Peyer's patch (tissue), 4 donors: ENCODE measurements around the gene DNAH17. TPM values are rescaled to one million over a fixed set of nuclear protein-coding genes. Genes with fewer than 3 reads are reported as not detected.
A peak's percentile ranks its signal among the peaks of the same experiment; 100 is the strongest.

Experiments
- DNase-seq, 3 donors: peaks; one replicate each; pipeline ENCODE4 v3.0.0-alpha.2; 2017 to 2019
- H3K27ac ChIP-seq, 4 donors: fragments of 200-600 bp; sonication (generic); one replicate each; pipeline ENCODE4 v1.5.1; 2016 to 2019
- H3K27me3 ChIP-seq, 2 donors: fragments of 200-600 bp; sonication (generic); one replicate each; pipeline ENCODE4 v1.5.1; 2019
- H3K36me3 ChIP-seq, 3 donors: fragments of 200-600 bp; sonication (generic); one replicate each; pipeline ENCODE4 v1.5.1; 2016 to 2019
- H3K4me1 ChIP-seq, 4 donors: fragments of 200-600 bp; sonication (generic); one replicate each; pipeline ENCODE4 v1.5.1; 2016 to 2019
- H3K4me3 ChIP-seq, 4 donors: fragments of 200-600 bp; sonication (generic); 1 replicate in 3 of 4; 2 replicates in 1 of 4; pipeline ENCODE4 v1.5.1; 2016 to 2019; ENCODE audit warnings: mild to moderate bottlenecking in 1 of 4
- H3K9me3 ChIP-seq, 4 donors: fragments of 200-600 bp; sonication (generic); one replicate each; pipeline ENCODE4 v1.5.1; 2016 to 2019; ENCODE audit warnings: mild to moderate bottlenecking in 1 of 4
- POLR2A ChIP-seq, 2 donors: fragments of 450-650 bp; IDR thresholded peaks; one replicate each; pipeline ENCODE4 v1.5.1; 2017; ENCODE audit warnings: antibody characterized with exemption in 2 of 2, mild to moderate bottlenecking in 2 of 2, moderate library complexity in 2 of 2
- total RNA-seq, 4 donors: library from RNA; depleted of rRNA; stranded (reverse); fragments of >200 nt; gene quantifications; one replicate each; pipeline ENCODE4 v1.1.0, GENCODE V29; 2016
- TF ChIP-seq, protein P1 (sequence below), 6 experiments: fragments of 450-650 bp in 4 of 6; fragments of 200-600 bp in 2 of 6; sonication (generic) in 1 of 6; IDR thresholded peaks; one replicate each; pipeline ENCODE4 v1.5.1; 2017 to 2019; ENCODE audit warnings: antibody characterized with exemption in 6 of 6, mild to moderate bottlenecking in 3 of 6, moderate library complexity in 1 of 6

DNAH17 gene
- total RNA-seq, 4 donors from 2014 or later = under 0.01 to 0.67 TPM; not detected in 2

DNA sequence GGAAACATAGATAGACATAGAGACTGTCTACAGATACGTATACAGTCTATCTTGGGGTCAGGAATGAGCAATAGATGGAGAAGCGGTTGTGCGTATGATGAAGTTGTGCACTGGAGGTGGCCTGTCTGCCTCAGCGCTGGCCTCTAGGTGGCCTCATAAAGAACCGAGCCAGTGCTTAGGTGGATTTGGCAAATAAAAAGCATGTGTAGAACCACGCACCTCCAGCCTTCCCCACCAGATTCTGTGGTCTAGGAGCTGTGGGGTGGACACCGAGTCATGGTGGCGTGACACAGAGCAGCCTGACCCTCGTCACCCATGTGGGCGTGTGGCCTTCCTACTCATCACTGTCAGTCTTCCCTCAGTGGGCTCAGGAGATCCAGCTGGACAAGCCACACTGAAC is 164.8 kb downstream of the DNAH17 start:
- H3K4me3 ChIP-seq = no peak overlapping the region
- no peaks in the 10 kb centered on the region for H3K27me3 ChIP-seq
- no peaks in the 10 kb centered on the region for H3K9me3 ChIP-seq
- peaks cover 0 to 7% (median 0%) of the 10 kb centered on the region in 3 donors for H3K36me3 ChIP-seq
- peaks cover 11 to 93% (median 20%) of the 10 kb centered on the region in 4 donors for H3K4me1 ChIP-seq
- TF ChIP-seq, protein P1, sequence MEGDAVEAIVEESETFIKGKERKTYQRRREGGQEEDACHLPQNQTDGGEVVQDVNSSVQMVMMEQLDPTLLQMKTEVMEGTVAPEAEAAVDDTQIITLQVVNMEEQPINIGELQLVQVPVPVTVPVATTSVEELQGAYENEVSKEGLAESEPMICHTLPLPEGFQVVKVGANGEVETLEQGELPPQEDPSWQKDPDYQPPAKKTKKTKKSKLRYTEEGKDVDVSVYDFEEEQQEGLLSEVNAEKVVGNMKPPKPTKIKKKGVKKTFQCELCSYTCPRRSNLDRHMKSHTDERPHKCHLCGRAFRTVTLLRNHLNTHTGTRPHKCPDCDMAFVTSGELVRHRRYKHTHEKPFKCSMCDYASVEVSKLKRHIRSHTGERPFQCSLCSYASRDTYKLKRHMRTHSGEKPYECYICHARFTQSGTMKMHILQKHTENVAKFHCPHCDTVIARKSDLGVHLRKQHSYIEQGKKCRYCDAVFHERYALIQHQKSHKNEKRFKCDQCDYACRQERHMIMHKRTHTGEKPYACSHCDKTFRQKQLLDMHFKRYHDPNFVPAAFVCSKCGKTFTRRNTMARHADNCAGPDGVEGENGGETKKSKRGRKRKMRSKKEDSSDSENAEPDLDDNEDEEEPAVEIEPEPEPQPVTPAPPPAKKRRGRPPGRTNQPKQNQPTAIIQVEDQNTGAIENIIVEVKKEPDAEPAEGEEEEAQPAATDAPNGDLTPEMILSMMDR (IDR thresholded peaks at IDR 0.05) = peak in 5 of 6 experiments; percentile 2 to 44 (median 18)
- no peak for TF ChIP-seq POLR2A (IDR thresholded peaks at IDR 0.05)
- H3K27ac ChIP-seq = peak overlapping the region in 3 of 4 donors; percentile 46 to 64 (median 62)
- no peak for DNase-seq

- peak in 2 of 3 donors; percentile 76 to 82 for DNase-seq
- Histone ChIP-seq H3K27me3 (no peaks in the 10 kb centered on the region), H3K9me3 (no peaks in the 10 kb centered on the region), H3K4me3 (no peak overlapping the region), H3K4me1 (peaks cover 11 to 94% (median 20%) of the 10 kb centered on the region in 4 donors), H3K27ac (peak overlapping the region; percentile 49 to 89 (median 72)), H3K36me3 (peaks cover 0 to 9% (median 0%) of the 10 kb centered on the region in 3 donors)
- peak in 1 of 2 donors; percentile 40 for TF ChIP-seq POLR2A (IDR thresholded peaks at IDR 0.05)
- TF ChIP-seq, protein P1 (IDR thresholded peaks at IDR 0.05) = no peak
Observed at GRCh38 chr17:78411241-78411857, 165.8 kb downstream of the DNAH17 start.

DNA sequence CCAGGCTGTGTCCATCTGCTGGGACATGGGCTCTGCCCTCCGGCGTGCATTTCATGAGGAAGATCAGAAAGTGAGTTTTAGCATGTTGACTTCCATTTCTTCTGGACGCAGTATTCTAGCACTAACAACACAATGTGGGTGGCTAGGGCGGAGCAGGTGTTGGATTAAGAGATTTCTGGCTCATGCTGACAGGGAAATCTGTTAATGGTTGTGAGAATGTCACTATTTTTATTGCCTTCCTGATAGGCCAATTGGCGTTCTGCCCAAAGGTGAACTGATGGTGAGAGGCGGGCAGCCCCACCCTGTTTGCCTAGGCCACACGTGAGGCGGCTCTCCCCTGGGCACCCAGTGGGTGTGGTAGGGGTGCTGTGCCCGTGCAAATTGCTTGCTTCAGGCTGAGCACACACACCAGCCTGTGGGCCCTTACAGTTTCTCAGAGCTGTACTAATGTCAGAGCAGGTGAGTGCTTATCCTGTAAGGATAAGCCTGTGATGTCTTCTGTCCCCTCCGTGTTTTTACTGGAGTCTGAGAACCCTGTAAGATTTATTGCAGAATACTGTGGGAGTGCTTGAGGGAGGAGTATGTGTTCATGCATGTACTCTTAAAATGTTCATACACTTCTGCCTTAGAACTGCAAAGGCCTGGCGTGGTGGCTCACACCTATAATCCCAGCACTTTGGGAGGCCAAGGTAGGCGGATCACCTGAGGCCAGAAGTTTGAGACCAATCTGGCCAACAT is 167.8 kb downstream of the DNAH17 start:
- Histone ChIP-seq H3K36me3 (peaks cover 0 to 19% (median 0%) of the 10 kb centered on the region in 3 donors), H3K4me1 (peaks cover 11 to 76% (median 20%) of the 10 kb centered on the region in 4 donors)
- DNase-seq = peak in 2 of 3 donors; percentile 86 to 90

DNA sequence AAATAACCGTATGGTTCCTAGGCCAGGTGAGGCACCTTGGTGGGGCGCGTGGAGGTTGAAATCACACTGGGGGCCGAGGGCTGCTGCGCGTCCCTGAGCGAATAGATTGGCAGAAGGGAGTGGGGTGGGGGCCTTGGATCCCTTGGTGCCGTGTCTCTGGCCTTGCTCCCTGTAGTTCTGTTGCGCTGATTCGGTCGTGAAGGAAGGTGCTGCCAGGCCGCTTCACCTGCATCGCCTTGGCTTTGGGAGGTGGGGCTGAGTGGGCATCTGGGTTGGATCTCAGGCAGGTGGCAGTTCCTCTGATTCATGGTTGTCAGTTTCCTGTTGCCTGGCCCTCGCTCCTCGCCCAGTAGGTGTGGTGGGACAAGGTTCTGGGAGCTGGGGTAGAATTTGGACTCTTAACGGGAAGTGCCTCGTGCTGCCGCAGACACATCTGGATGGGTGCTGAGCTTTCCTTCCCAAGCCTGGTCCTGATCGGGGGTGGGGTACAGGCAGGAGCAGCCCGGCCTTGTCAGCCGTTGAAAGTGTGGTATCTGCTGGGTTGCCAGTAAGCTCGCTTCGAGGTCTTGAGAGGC is 168.6 kb downstream of the DNAH17 start:
- Histone ChIP-seq H3K27me3 (no peaks in the 10 kb centered on the region), H3K4me3 (peak overlapping the region in 1 of 4 donors; percentile 34), H3K9me3 (no peaks in the 10 kb centered on the region), H3K4me1 (peaks cover 10 to 68% (median 20%) of the 10 kb centered on the region in 4 donors), H3K36me3 (peaks cover 0 to 27% (median 0%) of the 10 kb centered on the region in 3 donors), H3K27ac (peak overlapping the region in 3 of 4 donors; percentile 45 to 94 (median 76))
- DNase-seq = peak in 2 of 3 donors; percentile 79 to 84
- no peak for TF ChIP-seq POLR2A (IDR thresholded peaks at IDR 0.05)
- TF ChIP-seq, protein P1 (IDR thresholded peaks at IDR 0.05) = no peak

More for the DNA sequence above, 167.8 kb downstream of the DNAH17 start:
- Histone ChIP-seq H3K27me3 (no peaks in the 10 kb centered on the region), H3K27ac (peak overlapping the region in 3 of 4 donors; percentile 45 to 94 (median 76)), H3K9me3 (no peaks in the 10 kb centered on the region), H3K4me3 (peak overlapping the region in 1 of 4 donors; percentile 34)
- peak in 1 of 2 donors; percentile 30 for TF ChIP-seq POLR2A (IDR thresholded peaks at IDR 0.05)
- TF ChIP-seq, protein P1 (IDR thresholded peaks at IDR 0.05) = no peak

DNA sequence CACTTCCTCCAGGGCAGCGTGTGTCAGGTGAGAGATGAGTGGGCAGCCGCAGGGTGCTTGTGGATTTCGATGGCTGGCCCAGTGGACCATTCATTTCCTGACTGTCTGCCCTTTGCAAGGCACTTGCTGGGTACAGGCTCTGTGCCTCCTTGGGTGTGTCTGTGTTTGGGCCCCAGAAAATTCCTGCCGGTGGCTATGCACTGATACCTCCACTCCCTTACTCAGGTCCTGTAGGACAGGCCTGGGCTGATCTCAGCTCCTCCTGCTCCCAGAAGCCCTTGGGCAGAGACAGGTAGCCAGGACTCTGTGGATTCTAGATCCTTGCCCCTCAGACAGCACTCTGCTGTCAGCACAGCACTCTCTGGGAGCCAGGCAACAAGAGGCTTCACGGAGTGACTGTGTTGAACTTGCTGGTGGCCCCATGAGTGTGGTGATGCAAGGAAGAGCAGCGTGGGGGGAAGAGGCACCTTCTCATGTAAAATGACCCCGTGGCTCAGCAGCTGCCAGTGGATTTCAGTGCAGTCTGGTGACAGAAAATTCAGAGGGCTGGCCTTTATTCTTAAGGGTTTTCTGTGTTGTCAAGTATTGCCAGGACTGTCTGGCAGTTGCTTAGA is 169.7 kb downstream of the DNAH17 start:
- TF ChIP-seq POLR2A (IDR thresholded peaks at IDR 0.05) = no peak
- TF ChIP-seq, protein P1 (IDR thresholded peaks at IDR 0.05) = no peak
- Histone ChIP-seq H3K9me3 (no peaks in the 10 kb centered on the region), H3K27ac (peak overlapping the region in 1 of 4 donors; percentile 94), H3K36me3 (peaks cover 0 to 38% (median 0%) of the 10 kb centered on the region in 3 donors), H3K4me3 (no peak overlapping the region), H3K27me3 (no peaks in the 10 kb centered on the region), H3K4me1 (peaks cover 0 to 58% (median 18%) of the 10 kb centered on the region in 4 donors)
- DNase-seq = peak in 1 of 3 donors; percentile 48
